ENCODE measurements around the gene PRDM1.

DNA sequence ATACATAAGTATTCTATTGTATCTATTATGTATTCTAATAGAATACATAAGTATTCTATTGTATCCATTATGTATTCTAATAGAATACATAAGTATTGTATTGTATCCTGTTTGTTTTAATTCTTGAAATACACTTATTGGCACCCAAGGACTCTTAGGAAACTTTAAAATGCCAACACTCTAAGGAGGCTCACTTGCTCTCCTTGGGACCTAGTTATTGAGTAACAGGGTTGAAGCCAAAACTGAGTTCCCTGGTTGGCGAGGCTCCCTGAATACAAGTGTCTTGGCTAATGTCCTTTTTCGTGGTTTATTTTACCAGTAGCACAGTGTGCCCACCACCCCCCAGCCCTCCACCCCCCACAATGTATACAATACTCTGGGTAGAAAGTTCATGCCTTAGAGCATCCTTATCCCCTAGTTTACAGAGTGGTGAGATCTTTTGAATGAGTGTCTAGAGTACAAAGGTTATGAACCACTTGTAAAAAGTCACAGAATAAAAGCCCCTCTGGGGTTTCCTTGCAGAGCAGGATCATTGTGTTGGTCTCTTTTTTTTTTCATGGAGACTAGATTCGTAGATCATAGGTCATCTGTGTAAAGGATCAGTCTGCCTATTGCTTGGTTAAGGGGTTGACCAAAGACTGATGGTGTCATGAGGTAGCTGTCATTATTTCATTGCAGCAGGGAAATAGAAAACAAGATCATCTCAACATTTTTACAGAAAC lies 32.5 kb upstream of the PRDM1 start:
- TF ChIP-seq EZH2 (IDR thresholded peaks at IDR 0.05) (no peak), POLR2AphosphoS5 (IDR thresholded peaks at IDR 0.05; ENCODE audit: borderline replicate concordance, low read depth, low read length) (no peak), FOXP2 (optimal IDR thresholded peaks at IDR 0.05; ENCODE audit: control extremely low read depth, extremely low read length, insufficient read depth) (no peak)
